HepG2 (cell line): ENCODE data around the gene NTRK2. TPM values are rescaled to one million over a fixed set of nuclear protein-coding genes. Genes with fewer than 3 reads are reported as not detected.
A peak's percentile ranks its signal among the peaks of the same experiment; 100 is the strongest.

Experiments
- ATAC-seq: fragments of 200-7000 bp; cut with Tn5 transposase; 3 replicates; pipeline ENCODE4 v1.9.1; 2020; ENCODE audit warnings: mild to moderate bottlenecking, moderate library complexity
- BruUV-seq: library from RNA; stranded (reverse); fragments of 400-500 nt; replicated peaks from 2 replicates; lab custom pipeline; 2021; lab: Mats Ljungman, UMichigan
- CTCF ChIA-PET: fragments of 300-600 bp; formaldehyde crosslinking; extraction: SDS; loops from one replicate; lab custom pipeline; 2021; ENCODE audit warnings: low total read pairs, inconsistent platforms, low intra/inter-chr PET ratio; lab: Yijun Ruan, JAX
- POLR2A ChIA-PET: fragments of 350-600 bp; sonication (Branson Sonifier 250); formaldehyde crosslinking; loops from one replicate; lab custom pipeline; 2020; ENCODE audit warnings: antibody characterized with exemption, inconsistent platforms; lab: Yijun Ruan, JAX
- DNase-seq: peaks from one replicate; pipeline ENCODE4 v3.0.0-alpha.2; 2015; ENCODE audit warnings: low spot score
- FAIRE-seq: peaks from 3 replicates; lab custom pipeline; 2011; peaks lifted over from hg19 to GRCh38; lab: Jason Lieb, UNC
- H2AFZ ChIP-seq: one replicate; pipeline ENCODE4 v1.6.1; 2011; ENCODE audit warnings: low read length, inconsistent platforms
- H3K27ac ChIP-seq: fragments of 300-600 bp; 3 replicates; pipeline ENCODE4 v1.8.0; 2011; ENCODE audit warnings: mixed run types, mild to moderate bottlenecking, mixed read lengths, low read length, inconsistent platforms; ENCODE audit not compliant: insufficient read depth; ENCODE audit errors: extremely low read length
- H3K27me3 ChIP-seq, 2 experiments: fragments of 200-600 bp in 1 of 2; 2 replicates in 1 of 2; 3 replicates in 1 of 2; pipeline versions ENCODE4 v1.6.0 to v1.8.0; 2011; ENCODE audit warnings: low read length in 2 of 2, mild to moderate bottlenecking in 2 of 2, moderate library complexity in 2 of 2, inconsistent platforms in 1 of 2; ENCODE audit not compliant: insufficient read depth in 2 of 2, control insufficient read depth in 1 of 2
- H3K36me3 ChIP-seq, 2 experiments: fragments of 200-600 bp in 1 of 2; replicated peaks in 1 of 2; 2 replicates in 1 of 2; 3 replicates in 1 of 2; pipeline versions ENCODE4 v1.5.1 to v1.8.0; 2011; ENCODE audit warnings: low read length in 2 of 2, inconsistent platforms in 1 of 2; ENCODE audit not compliant: insufficient read depth in 2 of 2, control insufficient read depth in 1 of 2
- H3K4me1 ChIP-seq: 2 replicates; pipeline ENCODE4 v1.5.1; 2012; ENCODE audit warnings: low read length, inconsistent platforms; ENCODE audit not compliant: insufficient read depth
- H3K4me2 ChIP-seq: 2 replicates; pipeline ENCODE4 v1.6.0; 2011; ENCODE audit warnings: low read depth, low read length, inconsistent platforms
- H3K4me3 ChIP-seq, 3 experiments: fragments of 200-600 bp in 1 of 3; sonication (generic), shearing (Covaris generic) in 1 of 3; replicated peaks in 1 of 3; 2 replicates each; pipeline ENCODE4 v1.5.1; 2011 to 2016; ENCODE audit warnings: low read length in 3 of 3, inconsistent platforms in 2 of 3, low read depth in 2 of 3, mild to moderate bottlenecking in 2 of 3, control low read depth in 1 of 3, mixed read lengths in 1 of 3; ENCODE audit not compliant: insufficient read depth in 1 of 3
- H3K79me2 ChIP-seq: one replicate; pipeline ENCODE4 v1.6.1; 2011; ENCODE audit warnings: low read length, inconsistent platforms; ENCODE audit not compliant: insufficient read depth
- H3K9ac ChIP-seq: 2 replicates; pipeline ENCODE4 v1.6.0; 2011; ENCODE audit warnings: mild to moderate bottlenecking, low read depth, low read length, inconsistent platforms; ENCODE audit not compliant: insufficient read depth
- H3K9me3 ChIP-seq: 2 replicates; pipeline ENCODE4 v1.5.1; 2012; ENCODE audit warnings: mild to moderate bottlenecking, low read length
- H4K20me1 ChIP-seq: 2 replicates; pipeline ENCODE4 v1.6.0; 2011; ENCODE audit warnings: inconsistent platforms, mild to moderate bottlenecking, low read length, moderate library complexity; ENCODE audit not compliant: insufficient read depth
- CTCF ChIP-seq: sonication (generic); formaldehyde crosslinking; IDR thresholded peaks from 2 replicates; pipeline ENCODE4 v1.5.0; 2020; ENCODE audit warnings: mild to moderate bottlenecking, missing genetic modification reagents, moderate library complexity
- DRAP1 ChIP-seq: IDR thresholded peaks from 2 replicates; pipeline ENCODE4 v1.6.1; 2016; ENCODE audit warnings: missing genetic modification reagents, missing compliant biosample characterization
- HNRNPLL ChIP-seq: fragments of 200-400 bp; formaldehyde crosslinking; IDR thresholded peaks from 2 replicates; pipeline ENCODE4 v1.6.1; 2017; ENCODE audit warnings: mild to moderate bottlenecking, low read depth, low read length; ENCODE audit not compliant: poor library complexity, severe bottlenecking
- KLF12 ChIP-seq: sonication (generic); formaldehyde crosslinking; IDR thresholded peaks from 2 replicates; pipeline ENCODE4 v1.4.0; 2020; ENCODE audit warnings: missing genetic modification reagents, borderline replicate concordance
- MED8 ChIP-seq: sonication (generic); formaldehyde crosslinking; IDR thresholded peaks from 2 replicates; pipeline ENCODE4 v1.8.1; 2023; ENCODE audit warnings: mild to moderate bottlenecking, missing genetic modification reagents; ENCODE audit not compliant: insufficient replicate concordance
- MYPOP ChIP-seq: sonication (generic); formaldehyde crosslinking; IDR thresholded peaks from 2 replicates; pipeline ENCODE4 v1.8.1; 2023; ENCODE audit warnings: mild to moderate bottlenecking, moderate library complexity, missing genetic modification reagents
- PCBP1 ChIP-seq: fragments of 200-400 bp; formaldehyde crosslinking; IDR thresholded peaks from 2 replicates; pipeline ENCODE4 v1.6.1; 2017; ENCODE audit warnings: mild to moderate bottlenecking, low read depth, low read length, borderline replicate concordance
- STAG1 ChIP-seq: sonication (generic); formaldehyde crosslinking; IDR thresholded peaks from 2 replicates; pipeline ENCODE4 v1.4.0; 2020; ENCODE audit warnings: missing genetic modification reagents
- TCF12 ChIP-seq, 2 experiments: fragments of 450-650 bp in 1 of 2; sonication (generic) in 1 of 2; formaldehyde crosslinking in 1 of 2; IDR thresholded peaks; 2 replicates each; pipeline versions ENCODE4 v1.6.1 to v1.8.0; 2017 to 2022; ENCODE audit warnings: antibody characterized with exemption in 1 of 2, mild to moderate bottlenecking in 1 of 2, missing genetic modification reagents in 1 of 2, moderate library complexity in 1 of 2
- ZNF800 ChIP-seq: sonication (generic); formaldehyde crosslinking; IDR thresholded peaks from 2 replicates; pipeline ENCODE4 v1.4.0; 2020; ENCODE audit warnings: missing genetic modification reagents
- ZNF878 ChIP-seq: sonication (generic); formaldehyde crosslinking; IDR thresholded peaks from 2 replicates; pipeline ENCODE4 v1.8.1; 2023; ENCODE audit warnings: mild to moderate bottlenecking, missing genetic modification reagents, moderate library complexity
- WGBS: methylation state at CpG from one replicate; pipeline ENCODE4 v1.1.6; 2017; ENCODE audit warnings: low lambda C conversion rate; 5-methylcytosine and 5-hydroxymethylcytosine counted together
- in situ Hi-C: cut with HindIII; loops from 2 replicates; pipeline ENCODE4 v1.10.0; 2017; ENCODE audit warnings: low pct_unique_long_range_greater_than_20kb; ENCODE audit not compliant: extremely low pct_ligation_motif_present
- intact Hi-C: fragments of 100-400 bp; cut with micrococcal nuclease; formaldehyde crosslinking; loops from one replicate; pipeline ENCODE4 v1.10.0; 2022; ENCODE audit not compliant: unreplicated experiment
- polyA plus RNA-seq, 8 experiments: library from polyadenylated mRNA; depleted of rRNA in 3 of 8; stranded (reverse) in 7 of 8; unstranded in 1 of 8; fragments of >200 nt; fragmentation: Illumina TruSeq in 4 of 8; extraction: Trizol in 4 of 8; gene quantifications; 2 replicates each; pipeline versions ENCODE4 v1.2.1 to v1.2.3, GENCODE V29; 2011 to 2016; ENCODE audit warnings: low read depth in 4 of 8, missing spikeins in 1 of 8, mixed read lengths in 1 of 8; ENCODE audit not compliant: insufficient read depth in 1 of 8
- total RNA-seq, 5 experiments: library from RNA; depleted of rRNA; stranded (reverse); fragments of >200 nt; fragmentation: Illumina TruSeq; extraction: Trizol; gene quantifications; 2 replicates each; pipeline ENCODE4 v1.2.3, GENCODE V29; 2016; ENCODE audit warnings: low read depth in 1 of 5

Gene NTRK2
- total and polyA plus RNA-seq, 2 of the 13 experiments (the other 11 are each of a cell fraction or from before 2014, with no cell fraction given) = not detected

- TF ChIP-seq DRAP1 (CRISPR knock-in tag) (no peak), PCBP1 (no peak), KLF12 (CRISPR knock-in tag) (no peak), ZNF878 (CRISPR knock-in tag) (no peak)
- TF ChIP-seq, all 625 proteins: peak for 0
These were observed 1.8 kb upstream of the NTRK2 start (continued) for GRCh38 chr9:84667571-84668195.

- TF ChIP-seq HNRNPLL = peak; percentile 99
- peak; percentile 76; the same call in 1 of the 2 replicates for TF ChIP-seq MYPOP (CRISPR knock-in tag)
- TF ChIP-seq CTCF (CRISPR knock-in tag) = peak; percentile 32; the same call in 1 of the 2 replicates
- 0 out of 2 replicates have a peak, but pooled peaks have one; percentile 40 for TF ChIP-seq ZNF800
- no peak for TF ChIP-seq MED8 (CRISPR knock-in tag)
- TF ChIP-seq TCF12 (IDR thresholded peaks at IDR 0.05) = no peak
- TF ChIP-seq TCF12 (CRISPR knock-in tag; IDR thresholded peaks at IDR 0.05) = no peak
- peak; percentile 14; the same call in 1 of the 2 replicates for TF ChIP-seq STAG1 (CRISPR knock-in tag)
These were observed 1.1 kb upstream of the NTRK2 start for GRCh38 chr9:84668196-84669012.

More at GRCh38 chr9:84668196-84669012, 1.1 kb upstream of the NTRK2 start:
- Histone ChIP-seq H3K9me3 (no peaks in the 10 kb centered on the region), H3K9ac (no peak overlapping the region), H3K79me2 (no peaks in the 10 kb centered on the region), H3K27ac (no peak overlapping the region), H2AFZ (no peak overlapping the region), H3K4me3 (no peak overlapping the region), H3K4me2 (no peak overlapping the region; the same call in 1 of the 2 replicates), H4K20me1 (no peaks in the 10 kb centered on the region), H3K36me3 (no peaks in the 10 kb centered on the region), H3K4me1 (no peaks in the 10 kb centered on the region), H3K27me3 (peaks cover 0 to 32% of the 10 kb centered on the region in 2 experiments; a peak in 2 of 5 replicates)
- 59% methylated on average over 38 of the region's 76 CpGs for WGBS
- ChIA-PET POLR2A (no interaction called here), CTCF (no interaction called here)
- no TSS peak for BruUV-seq
- in situ Hi-C loops (no loop called here), intact Hi-C loops (no loop called here)
- FAIRE-seq (no peak), ATAC-seq (peak; percentile 94), DNase-seq (no peak)
